Measurements from ENCODE around the gene GSX1.
"Not testable (repeated sequence)": the region's sequence is repeated elsewhere in the genome, so short reads cannot be mapped to it uniquely, and the experiment has no call there.

The GSX1 gene

DNA sequence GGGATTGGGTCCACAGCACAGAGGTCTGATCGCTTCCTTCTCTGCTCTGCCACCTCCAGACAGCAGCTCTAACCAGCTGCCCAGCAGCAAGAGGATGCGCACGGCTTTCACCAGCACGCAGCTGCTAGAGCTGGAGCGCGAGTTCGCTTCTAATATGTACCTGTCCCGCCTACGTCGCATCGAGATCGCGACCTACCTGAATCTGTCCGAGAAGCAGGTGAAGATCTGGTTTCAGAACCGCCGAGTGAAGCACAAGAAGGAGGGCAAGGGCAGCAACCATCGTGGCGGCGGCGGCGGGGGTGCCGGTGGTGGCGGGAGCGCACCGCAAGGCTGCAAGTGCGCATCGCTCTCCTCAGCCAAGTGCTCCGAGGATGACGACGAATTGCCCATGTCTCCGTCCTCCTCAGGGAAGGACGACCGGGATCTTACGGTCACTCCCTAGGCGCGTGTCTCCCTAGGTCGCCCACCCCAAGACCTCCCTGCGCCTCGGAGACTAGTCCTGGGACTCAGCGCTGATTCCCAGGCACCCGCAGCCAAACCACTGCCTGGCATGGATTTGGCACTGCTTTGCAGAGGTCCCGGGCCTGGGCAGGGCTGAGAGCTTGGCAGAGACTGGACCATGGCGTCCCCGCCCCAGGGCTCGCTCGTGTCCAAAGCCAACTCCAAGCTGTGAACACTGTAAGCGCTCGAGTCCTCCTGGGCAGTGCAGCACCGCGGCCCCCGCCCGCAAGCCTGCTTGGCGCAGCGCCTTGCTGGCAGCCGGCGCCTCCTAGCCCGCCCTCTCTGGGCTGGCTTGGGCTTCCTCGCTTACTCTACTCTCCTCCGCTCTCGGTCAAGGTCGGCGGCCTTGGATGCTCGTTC, 1.5 kb downstream of the GSX1 start:
- DNase-seq, result no peak

DNA sequence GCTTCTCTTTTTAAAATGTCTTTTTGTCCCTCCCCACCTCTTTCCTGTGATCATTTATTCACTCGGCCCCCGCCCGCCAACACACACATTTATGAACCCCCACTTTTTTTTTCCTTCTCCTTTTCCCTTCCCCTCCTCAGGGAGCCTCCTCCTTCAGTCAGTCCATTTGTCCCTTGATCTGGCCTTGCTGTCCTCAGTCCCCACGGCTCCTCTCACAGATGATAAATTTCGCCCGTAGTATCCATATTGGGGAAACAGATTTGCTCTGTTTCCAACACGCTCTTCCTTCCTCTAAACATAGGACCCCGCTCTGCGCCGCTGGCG, 2.0 kb downstream of the GSX1 start:
- no peak for DNase-seq

DNA sequence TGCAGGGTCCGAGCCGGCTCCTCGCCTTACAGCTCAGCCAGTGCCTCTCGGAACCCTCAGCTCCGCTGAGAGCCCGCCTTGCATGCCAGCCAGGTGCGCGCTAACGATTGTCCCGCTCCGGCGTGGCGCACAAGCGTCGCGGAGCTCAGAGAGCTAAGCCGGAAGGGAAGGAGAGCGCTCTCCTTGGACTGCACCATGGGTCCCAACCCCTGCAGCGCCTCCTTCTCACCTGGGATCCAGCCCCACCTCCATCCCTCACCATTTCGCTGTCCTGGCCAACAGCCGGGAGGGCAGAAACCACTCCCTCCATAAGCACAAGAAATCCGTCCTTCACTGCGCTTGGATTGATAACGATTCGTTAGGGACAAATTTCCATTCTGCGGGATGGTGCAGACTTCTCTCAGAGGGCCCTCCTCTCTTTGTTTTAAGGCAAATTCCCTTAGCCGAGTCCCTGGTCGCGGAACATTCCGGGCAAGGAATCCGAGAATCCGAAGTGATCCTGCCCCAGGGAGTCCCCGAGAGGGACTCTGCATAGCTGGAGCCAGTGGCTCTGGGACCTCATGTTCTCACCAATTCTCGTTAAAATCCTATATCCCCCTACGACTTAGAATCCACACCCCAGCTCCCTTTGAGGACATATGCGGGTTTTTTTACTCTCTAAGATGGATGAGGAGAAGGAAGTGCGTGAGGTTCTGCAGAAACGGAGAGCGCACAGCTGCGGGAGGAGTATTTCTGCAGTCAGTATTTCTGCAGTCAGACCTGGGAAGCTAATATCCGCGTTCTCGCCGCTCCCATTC, 2.8 kb downstream of the GSX1 start:
- no peak for DNase-seq

DNA sequence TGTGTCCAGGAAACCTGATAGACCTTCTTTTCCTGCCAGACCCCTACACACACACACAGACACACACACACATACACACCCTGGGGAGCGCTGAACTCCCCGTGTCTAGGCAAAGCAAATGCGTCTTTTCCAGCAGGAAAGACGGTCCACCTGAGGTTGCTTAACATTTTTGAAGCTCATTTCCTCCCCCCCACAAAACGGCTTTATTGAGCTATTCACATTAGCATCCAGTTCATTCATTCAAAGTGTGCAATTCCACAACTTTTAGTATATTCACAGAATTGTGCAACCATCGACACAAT, 3.4 kb downstream of the GSX1 start:
- no peak for DNase-seq

DNA sequence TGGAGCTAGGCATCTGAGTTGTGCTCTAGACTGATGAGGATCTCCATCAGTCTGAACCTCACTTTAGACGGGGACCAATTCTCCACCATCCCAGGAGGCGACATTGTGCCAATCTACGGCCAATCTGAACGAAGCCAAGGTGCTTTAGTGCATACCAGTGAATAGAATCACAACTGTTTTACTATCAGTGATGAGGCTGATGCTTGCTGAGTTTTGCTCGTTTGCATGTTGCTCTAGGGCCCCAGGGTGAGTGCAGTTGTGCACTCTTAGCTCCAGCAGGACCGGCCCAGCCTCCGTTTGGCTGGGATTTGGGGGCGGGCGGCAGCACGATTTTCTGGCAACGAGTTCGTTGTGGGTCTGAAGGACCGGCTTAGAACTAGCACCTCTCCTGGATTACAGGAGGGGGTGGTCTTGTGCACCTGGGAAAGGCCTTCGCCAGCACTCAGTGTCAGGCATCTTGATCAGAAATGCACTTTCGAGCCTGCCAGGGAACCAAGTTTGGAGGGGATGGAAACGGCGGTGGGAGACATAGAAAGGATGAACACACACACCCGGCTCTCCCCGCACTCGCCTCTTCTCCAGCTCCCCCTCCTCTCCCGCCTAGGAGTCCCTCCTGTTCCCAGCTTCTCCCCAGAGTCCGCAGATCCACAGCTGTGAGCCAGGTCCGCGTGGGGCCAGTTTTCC, 4.4 kb downstream of the GSX1 start:
- no peak for DNase-seq

DNA sequence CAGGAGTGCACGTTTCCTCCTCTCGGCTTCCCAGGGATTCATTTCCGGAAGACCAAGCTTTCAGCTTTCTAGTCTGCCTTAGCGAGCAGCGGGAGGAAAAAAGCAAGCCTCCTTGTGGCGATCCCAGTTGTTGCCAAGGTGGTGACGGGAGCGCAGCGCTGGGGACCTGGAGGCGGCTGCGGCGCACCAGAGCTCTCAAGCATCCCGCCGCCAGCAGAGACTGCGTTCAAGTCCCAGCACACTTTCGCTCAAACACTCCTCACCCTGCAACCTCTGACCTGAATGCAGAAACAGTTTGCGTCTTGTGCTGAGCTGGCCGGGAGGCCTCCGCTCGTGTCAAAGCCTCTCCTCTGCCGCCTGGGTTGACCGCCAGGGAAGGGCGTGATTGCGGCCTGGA, 4.9 kb downstream of the GSX1 start:
- no peak for DNase-seq

DNA sequence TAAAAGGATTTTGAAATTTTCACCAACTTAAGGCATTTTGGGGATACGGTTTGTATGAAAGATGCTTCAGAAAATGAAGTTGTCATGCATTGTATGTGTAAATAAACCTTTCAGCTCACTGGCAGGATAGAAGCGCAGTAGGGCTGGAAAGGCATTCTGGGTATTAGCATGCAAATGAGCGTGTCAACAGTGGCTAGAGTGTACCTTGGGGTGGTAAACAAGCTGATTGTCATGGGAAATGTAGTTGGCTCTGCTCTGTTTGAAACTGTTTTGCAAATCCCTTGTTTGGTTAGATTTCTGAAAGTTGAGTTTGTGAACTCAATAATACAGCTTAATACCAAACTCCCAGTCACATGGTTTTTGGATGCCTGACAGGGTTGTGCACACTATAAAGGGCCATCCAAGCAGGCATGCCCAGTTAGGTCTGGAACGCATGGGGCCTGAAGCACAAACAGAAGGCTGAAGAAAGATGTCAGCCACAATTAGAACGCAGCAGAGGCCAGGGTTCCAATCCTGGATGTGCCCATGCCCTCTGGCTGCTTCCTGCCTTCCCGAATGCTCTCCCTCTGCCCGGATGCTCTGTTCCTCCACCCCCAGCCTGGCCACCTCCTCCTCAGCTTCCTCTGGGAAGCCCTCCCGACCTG, 14.6 kb downstream of the GSX1 start:
- no peak for DNase-seq

DNA sequence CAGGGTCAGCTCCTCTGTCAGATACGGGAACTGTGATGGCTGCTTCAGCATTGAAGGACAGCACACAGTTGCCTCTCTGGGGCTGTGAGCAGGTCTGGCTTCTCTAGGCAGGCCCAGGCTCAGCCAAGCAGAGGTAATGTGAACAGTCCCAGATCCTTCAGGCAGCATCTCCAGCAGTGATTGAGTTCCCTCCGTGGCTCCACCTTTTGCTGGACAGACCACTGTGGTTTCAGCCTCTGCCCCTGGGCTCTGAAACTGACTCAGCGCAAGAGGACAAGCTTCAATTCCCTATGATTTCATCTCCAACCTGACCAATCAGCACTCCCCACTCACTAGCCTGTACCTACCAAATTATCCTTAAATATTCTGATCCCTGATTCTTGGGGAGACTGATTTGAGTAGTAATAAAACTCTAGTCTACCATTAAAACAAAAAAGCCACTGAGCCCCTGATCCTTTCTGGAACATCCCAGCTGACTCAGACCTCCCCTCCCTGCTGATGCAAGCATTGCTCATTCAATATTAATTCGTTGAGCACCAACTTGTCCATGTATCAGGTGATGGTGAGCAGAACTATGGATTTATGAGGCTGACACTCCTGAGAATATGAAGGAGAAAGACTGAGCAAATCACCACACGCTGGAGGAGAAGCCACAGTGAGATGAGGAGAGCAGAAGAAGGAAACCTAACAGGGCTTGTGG, 16.7 kb downstream of the GSX1 start:
- DNase-seq, result no peak

DNA sequence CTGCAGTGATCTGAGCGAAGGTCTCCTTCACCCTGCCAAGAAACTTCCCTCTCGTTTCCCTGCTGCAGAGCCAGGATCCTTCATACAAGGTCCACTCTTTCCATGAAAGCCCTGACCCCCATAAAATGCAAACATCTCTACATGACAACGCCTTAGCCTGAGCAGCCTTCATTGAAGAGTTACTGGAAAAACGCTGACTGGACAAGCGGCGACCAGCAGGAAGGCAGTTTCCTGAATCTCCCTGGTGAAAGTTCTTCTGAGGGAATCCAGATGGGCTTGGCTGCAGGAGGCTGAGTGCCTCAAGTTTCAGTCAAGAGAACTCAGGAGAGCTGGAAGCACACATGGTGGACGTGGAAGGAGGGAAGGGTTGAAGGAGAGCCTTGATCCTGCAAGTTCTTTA, 17.7 kb downstream of the GSX1 start:
- DNase-seq, result no peak

DNA sequence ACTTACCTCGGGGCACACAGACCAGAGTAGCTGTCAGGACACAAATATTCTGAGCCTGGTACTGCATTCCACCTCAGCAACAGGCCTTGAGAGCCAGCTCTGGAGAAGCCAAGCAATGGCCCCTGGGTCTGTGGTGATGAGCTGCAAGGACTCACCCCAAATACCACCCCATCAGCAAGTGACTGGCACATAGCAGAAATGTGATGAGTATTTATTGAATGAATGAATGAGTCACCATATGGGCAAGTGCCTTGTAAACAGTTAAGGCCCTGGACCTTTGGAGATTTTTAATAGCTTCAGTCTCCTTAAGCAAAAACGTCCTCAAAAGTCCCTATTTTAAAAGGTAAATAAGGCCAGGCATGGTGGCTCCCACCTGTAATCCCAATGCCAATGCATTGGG, 18.2 kb downstream of the GSX1 start:
- DNase-seq, result no peak

DNA sequence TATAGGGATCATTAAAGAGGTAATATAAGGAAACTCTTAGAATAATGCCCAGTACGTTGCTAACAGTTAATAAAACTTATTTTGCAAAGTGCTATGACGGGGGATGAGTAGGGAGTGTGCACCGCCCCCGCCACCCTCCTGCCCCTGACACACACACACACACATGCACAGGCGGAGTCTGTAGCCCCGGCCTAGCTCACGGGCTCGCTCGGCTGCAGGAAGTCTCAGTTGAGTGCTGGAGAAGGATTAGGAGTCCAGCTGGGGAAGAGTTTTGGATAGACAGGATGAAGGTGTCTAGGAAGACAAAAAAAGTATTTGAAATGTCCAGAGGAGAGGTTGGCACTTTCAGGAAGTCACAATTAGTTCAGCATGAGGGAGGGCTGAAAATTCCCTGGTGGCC, 21.5 kb downstream of the GSX1 start:
- no peak for DNase-seq

DNA sequence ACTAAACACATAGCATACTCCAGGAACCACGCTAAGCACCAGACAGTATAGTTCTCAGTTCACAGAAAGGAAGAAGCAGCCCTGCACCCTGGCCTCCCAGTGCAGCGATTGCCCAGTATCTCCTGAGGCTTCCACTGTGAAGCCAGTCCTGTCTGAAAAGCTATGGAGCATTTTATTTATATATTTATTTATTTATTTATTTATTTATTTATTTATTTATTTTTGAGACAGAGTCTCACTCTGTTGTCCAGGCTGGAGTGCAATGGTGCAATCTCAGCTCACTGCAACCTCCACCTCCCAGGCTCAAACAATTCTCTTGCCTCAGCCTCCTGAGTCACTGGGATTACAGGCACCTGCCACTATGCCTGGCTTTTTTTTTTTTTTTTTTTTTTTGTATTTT, 25.5 kb downstream of the GSX1 start:
- not testable (repeated sequence) for DNase-seq

DNA sequence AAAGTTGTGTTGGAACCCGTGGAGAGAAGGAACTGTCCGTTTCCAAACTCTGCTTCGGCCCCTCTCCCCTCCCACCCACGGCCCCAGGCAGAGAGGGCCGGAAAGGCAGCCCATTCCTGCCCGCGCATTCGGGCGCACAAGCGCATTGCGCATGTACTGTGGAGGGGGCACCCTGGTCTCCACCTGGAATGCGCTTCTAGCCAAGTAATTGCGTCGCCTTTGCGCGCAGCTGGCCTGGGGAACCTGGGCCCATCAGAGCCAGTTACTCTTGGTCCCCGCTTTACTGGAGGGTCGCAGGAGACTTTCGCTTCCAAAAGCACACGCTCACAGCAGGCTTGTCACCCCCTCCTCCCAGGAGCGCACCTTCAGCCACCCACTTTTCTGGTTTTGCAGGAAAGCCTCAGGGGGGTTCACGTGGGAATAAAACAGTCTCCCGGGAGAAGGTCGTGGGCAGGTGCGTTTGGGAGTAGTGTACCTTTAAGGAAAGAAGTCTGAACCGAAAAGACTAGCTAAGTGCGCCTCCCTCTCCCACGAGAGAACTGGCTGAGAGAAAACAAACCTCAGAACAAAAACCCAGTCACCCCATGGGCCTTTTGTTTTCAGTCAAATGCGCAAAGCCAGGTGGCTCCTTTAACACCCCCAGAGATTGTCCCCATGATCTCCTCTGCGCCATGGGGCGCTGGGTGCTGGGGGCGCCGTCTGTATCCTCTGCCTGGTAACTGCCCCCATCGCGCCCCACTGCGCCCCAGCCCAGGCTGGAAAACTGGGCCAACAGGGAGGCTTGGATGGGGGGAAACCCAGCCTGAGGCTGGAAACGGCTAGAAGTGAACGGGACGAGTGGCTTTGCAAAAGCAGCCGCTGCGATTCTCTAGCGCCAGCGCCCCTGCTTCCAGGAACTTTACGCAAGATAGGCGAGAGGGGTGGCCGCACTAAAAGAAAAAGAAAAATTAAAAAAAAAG, 28.5 kb downstream of the GSX1 start:
- DNase-seq, result no peak

DNA sequence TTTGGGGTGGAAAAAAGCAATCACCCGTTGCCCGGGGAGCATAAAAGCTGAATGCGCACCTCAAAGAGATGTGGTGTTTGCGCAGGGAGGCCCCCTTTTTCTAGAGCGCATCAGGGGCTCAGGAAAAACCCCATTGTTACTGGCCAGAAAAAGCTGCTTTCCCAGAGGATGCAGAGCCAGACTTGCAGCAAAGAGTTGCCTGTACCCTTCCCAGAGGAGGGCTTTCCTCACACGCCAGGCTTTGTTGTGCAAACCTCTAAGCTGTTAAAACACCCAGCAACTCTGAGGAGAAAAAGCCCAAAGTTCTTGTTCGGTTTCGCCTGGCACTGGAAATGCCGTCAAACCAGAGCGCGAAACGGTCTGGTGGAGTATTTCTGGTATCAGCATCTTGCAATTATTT, 29.3 kb downstream of the GSX1 start:
- no peak for DNase-seq

DNA sequence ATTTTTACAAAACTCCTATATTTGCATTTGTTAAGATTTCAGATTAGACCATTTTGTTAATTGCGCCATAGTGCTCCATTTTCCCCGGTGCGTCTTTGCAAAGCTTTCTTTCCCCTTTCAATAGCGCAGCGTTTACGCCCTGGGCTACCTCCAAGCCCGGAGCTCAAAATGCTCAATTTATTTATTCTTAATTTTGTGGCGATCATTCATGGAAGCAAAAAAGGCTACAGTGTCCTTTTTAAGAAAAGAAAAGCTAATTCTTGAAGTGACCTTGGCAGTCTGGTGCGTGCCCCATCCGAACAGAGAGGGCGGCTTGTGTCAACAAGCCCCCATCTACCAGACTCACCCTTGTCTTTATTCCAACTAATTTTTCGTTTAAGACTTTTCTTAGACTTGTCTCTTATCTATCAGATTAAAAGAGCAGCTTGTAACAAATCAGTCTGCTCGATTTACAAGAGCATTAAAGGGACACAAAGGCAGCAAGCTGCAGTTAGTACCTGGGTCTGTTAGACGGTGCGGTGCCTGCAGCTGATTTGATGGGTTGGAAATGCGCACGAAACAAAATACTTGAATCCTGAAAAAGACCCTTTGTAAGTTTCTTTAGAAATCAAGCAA, 30.1 kb downstream of the GSX1 start:
- DNase-seq, result no peak

DNA sequence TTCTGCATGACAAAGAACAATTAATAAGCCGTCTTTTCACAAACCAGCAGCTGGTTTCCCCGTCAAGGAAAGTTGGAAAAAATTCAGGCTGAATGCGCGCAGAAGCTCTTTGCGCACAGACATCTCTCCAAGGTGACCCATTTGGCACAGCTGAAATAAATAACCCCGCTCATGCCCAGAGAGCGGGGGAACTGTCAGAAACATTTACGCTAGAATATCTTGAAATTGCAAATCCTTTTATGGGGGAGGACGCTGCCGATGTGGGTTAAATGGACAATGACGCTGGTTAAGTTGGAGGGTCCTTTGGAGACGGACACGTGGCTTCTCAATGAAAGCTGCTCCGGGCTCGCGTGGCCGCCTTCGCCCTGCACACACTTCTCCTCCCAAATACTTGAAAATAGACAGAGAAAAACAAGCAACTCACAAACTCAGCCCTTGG, 30.6 kb downstream of the GSX1 start:
- no peak for DNase-seq

DNA sequence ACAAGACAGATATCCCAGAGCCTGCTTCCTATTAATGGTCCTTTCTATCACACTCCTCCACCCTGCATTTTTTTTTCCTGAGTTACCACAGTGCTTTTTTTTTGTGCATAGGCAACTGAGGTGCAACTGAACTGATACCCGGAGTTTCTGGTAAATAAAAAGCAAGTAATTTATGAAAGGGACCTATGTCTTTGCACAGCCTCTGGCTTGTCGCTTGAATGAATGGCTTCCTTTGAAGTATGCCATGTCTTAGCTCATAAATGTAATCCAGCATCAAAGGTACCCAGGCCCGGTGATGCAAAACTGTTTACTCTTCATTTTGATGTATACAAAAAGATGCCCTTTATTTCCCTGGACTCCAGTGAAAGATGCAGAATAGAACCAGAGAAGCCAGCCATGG, 31.8 kb downstream of the GSX1 start:
- no peak for DNase-seq

DNA sequence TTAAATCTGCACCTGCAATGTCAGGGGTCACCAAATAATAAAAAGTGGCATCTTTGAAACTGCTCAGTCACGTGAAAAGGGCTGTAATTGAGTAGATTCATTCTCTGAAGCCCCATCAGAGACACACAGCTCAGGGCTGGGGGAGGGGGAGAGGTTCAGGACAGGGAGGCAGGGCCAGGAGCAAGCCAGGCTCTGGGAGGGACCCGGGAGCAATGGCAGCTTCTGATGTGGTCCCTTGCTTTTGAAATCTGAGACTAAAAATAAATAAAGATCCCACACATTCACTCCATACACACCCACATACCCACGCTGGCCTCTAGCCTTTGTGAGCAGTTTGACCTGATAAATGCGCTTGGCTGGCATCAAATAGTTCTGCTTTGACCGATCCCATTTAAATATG, 32.8 kb downstream of the GSX1 start:
- no peak for DNase-seq
